ENCODE measurements around the gene KIAA1671. TPM values are rescaled to one million over a fixed set of nuclear protein-coding genes. Genes with fewer than 3 reads are reported as not detected.

KIAA1671 gene
- total RNA-seq, 4 donors from 2014 or later: 14.2 to 34.2 (median 22.6) TPM

DNA sequence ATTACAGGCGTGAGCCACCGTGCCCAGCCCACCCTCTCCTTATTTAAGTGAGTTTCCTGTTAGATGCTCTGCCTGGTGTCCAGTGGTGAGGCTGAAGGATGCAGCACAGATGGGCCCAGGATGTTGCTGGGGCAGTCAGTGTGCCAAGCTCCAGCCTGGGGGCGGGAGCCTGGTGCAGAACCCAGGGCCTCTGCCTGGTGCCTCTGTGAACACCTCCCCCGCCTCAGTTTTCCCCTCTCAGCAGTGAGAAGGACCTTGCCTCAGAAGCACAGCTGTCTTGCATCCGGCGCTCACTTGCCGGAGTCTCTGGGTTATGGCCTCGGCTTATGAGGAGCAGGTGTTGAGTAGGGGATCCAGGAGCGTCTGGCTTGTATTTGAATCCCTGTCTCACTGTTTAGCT, 116.2 kb downstream of the KIAA1671 start:
- Histone ChIP-seq H3K36me3 (peaks cover 0 to 3% (median 0%) of the 10 kb centered on the region in 4 donors), H3K4me1 (peaks cover 6 to 56% (median 45%) of the 10 kb centered on the region in 4 donors), H3K27ac (replicated peaks in 1 of 4) (peak overlapping the region in 1 of 4 donors; percentile 63), H3K4me3 (no peak overlapping the region), H3K9me3 (no peaks in the 10 kb centered on the region), H3K27me3 (no peaks in the 10 kb centered on the region)
- WGBS: 86% methylated on average over 9 of the region's 9 CpGs
- no peak for TF ChIP-seq POLR2AphosphoS5 (IDR thresholded peaks at IDR 0.05)
- no peak for TF ChIP-seq EP300 (IDR thresholded peaks at IDR 0.05)
- no peak for TF ChIP-seq CTCF (IDR thresholded peaks at IDR 0.05)
- no peak for TF ChIP-seq POLR2A (IDR thresholded peaks at IDR 0.05; ENCODE audit: low read depth)
- no peak for DNase-seq (ENCODE audit: extremely low spot score)
- intact Hi-C loops (cut with DNase I): no loop called here

- Histone ChIP-seq H3K9me3 (no peaks in the 10 kb centered on the region), H3K4me1 (peaks cover 6 to 56% (median 45%) of the 10 kb centered on the region in 4 donors), H3K36me3 (peaks cover 0 to 2% (median 0%) of the 10 kb centered on the region in 4 donors), H3K27me3 (no peaks in the 10 kb centered on the region), H3K27ac (replicated peaks in 1 of 4) (peak overlapping the region in 1 of 4 donors; percentile 59), H3K4me3 (no peak overlapping the region)
- TF ChIP-seq EP300 (IDR thresholded peaks at IDR 0.05): no peak
- no peak for TF ChIP-seq POLR2A (IDR thresholded peaks at IDR 0.05; ENCODE audit: low read depth)
- TF ChIP-seq CTCF (IDR thresholded peaks at IDR 0.05): no peak
- TF ChIP-seq POLR2AphosphoS5 (IDR thresholded peaks at IDR 0.05): no peak
- DNase-seq (ENCODE audit: extremely low spot score): no peak
- intact Hi-C loops (cut with DNase I): no loop called here
- 92% methylated on average over 3 of the region's 5 CpGs for WGBS
Measured at GRCh38 chr22:25069426-25069757, 116.9 kb downstream of the KIAA1671 start.

- no peak for DNase-seq (ENCODE audit: extremely low spot score)
- Histone ChIP-seq H3K4me1 (peaks cover 6 to 56% (median 44%) of the 10 kb centered on the region in 4 donors), H3K27me3 (no peaks in the 10 kb centered on the region), H3K27ac (replicated peaks in 1 of 4) (peak overlapping the region; percentile 42 to 71 (median 58)), H3K36me3 (no peaks in the 10 kb centered on the region), H3K9me3 (no peaks in the 10 kb centered on the region), H3K4me3 (peak overlapping the region; percentile 37 to 54 (median 48))
- 51% methylated on average over 18 of the region's 29 CpGs for WGBS
- TF ChIP-seq POLR2A (IDR thresholded peaks at IDR 0.05; ENCODE audit: low read depth) (no peak), CTCF (IDR thresholded peaks at IDR 0.05) (no peak), EP300 (IDR thresholded peaks at IDR 0.05) (no peak), POLR2AphosphoS5 (IDR thresholded peaks at IDR 0.05) (no peak)
- intact Hi-C loops (cut with DNase I): no loop called here
Measured at GRCh38 chr22:25069758-25070481, 117.4 kb downstream of the KIAA1671 start.

DNA sequence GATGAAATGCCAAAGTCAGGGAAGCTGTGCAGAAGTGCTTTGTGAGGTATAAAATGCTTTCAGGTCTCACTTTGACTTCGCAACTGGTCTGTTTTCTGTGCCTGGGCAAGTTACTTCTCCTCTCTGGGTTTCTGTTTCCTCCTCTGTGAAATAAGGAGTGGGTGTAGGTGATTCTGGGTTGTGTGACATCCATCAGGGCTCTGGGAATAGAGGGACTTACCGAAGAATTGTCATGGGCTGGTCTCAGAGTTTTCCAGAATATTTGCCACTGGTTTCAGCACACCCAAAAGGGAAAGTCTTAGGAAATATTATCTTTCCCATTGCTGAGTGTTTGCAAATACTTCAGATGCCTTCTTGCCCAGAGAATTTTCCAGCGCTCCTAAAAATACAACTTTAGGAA, 118.4 kb downstream of the KIAA1671 start:
- H3K36me3 ChIP-seq: no peaks in the 10 kb centered on the region
- H3K4me3 ChIP-seq: peak overlapping the region; percentile 37 to 54 (median 48)
- peak overlapping the region; percentile 42 to 71 (median 58) for H3K27ac ChIP-seq (replicated peaks in 1 of 4)
- WGBS: 44% methylated on average over 3 of the region's 3 CpGs
- intact Hi-C loops (cut with DNase I): no loop called here
- peaks cover 6 to 56% (median 43%) of the 10 kb centered on the region in 4 donors for H3K4me1 ChIP-seq
- H3K9me3 ChIP-seq: no peaks in the 10 kb centered on the region
- TF ChIP-seq CTCF (IDR thresholded peaks at IDR 0.05) (no peak), POLR2AphosphoS5 (IDR thresholded peaks at IDR 0.05) (no peak), EP300 (IDR thresholded peaks at IDR 0.05) (no peak)
- no peaks in the 10 kb centered on the region for H3K27me3 ChIP-seq
- DNase-seq (ENCODE audit: extremely low spot score): no peak

Measured in esophagus muscularis mucosa (tissue), 4 donors.